HEK293 (cell line): ENCODE measurements around the gene TMEM98.

ENCODE experiments used
- CTCF ChIA-PET: fragments of 350-600 bp; formaldehyde crosslinking; extraction: SDS; loops from one replicate; lab custom pipeline; 2021; ENCODE audit warnings: antibody characterized with exemption; lab: Yijun Ruan, JAX
- POLR2A ChIA-PET: fragments of 300-600 bp; formaldehyde crosslinking; extraction: SDS; loops from one replicate; lab custom pipeline; 2020; ENCODE audit warnings: antibody characterized with exemption, inconsistent platforms; lab: Yijun Ruan, JAX
- H3K27ac ChIP-seq: fragments of 200-500 bp; sonication (Bioruptor generic); 2 replicates; pipeline ENCODE4 v1.5.1; 2014; ENCODE audit warnings: low read depth, low read length, control low read depth, inconsistent platforms; ENCODE audit errors: extremely low read depth
- H3K36me3 ChIP-seq, 2 experiments: fragments of 200-500 bp in 1 of 2; sonication (Bioruptor generic) in 1 of 2; 1 replicate in 1 of 2; 2 replicates in 1 of 2; pipeline ENCODE4 v1.5.1; 2014 to 2017; ENCODE audit warnings: inconsistent platforms in 2 of 2, low read length in 2 of 2; ENCODE audit not compliant: control insufficient read depth in 2 of 2, insufficient read depth in 1 of 2
- H3K4me1 ChIP-seq: fragments of 200-500 bp; sonication (Bioruptor generic); 2 replicates; pipeline ENCODE4 v1.5.1; 2014; ENCODE audit warnings: mild to moderate bottlenecking, low read length, inconsistent platforms; ENCODE audit not compliant: control insufficient read depth, insufficient read depth
- H3K4me3 ChIP-seq: 2 replicates; pipeline ENCODE4 v1.5.1; 2011; ENCODE audit warnings: low read depth, mild to moderate bottlenecking, control low read depth, low read length, moderate library complexity
- H3K9me3 ChIP-seq: fragments of 200-500 bp; sonication (Bioruptor generic); 2 replicates; pipeline ENCODE4 v1.5.1; 2014; ENCODE audit warnings: low read depth, low read length, inconsistent platforms; ENCODE audit not compliant: control insufficient read depth, insufficient read depth
- GFI1B ChIP-seq: fragments of 450-650 bp; formaldehyde crosslinking; IDR thresholded peaks from 2 replicates; pipeline ENCODE4 v1.5.1; 2016; ENCODE audit warnings: missing biosample characterization, missing genetic modification characterization
- INSM2 ChIP-seq: fragments of 450-650 bp; formaldehyde crosslinking; IDR thresholded peaks from 2 replicates; pipeline ENCODE4 v1.5.1; 2016; ENCODE audit warnings: missing biosample characterization, missing genetic modification characterization
- KLF7 ChIP-seq: fragments of 450-650 bp; formaldehyde crosslinking; IDR thresholded peaks from 2 replicates; pipeline ENCODE4 v1.5.1; 2016; ENCODE audit warnings: missing biosample characterization, missing genetic modification characterization, borderline replicate concordance
- MEIS1 ChIP-seq: sonication (generic); formaldehyde crosslinking; IDR thresholded peaks from 2 replicates; pipeline ENCODE4 v1.8.1; 2022; ENCODE audit warnings: missing genetic modification reagents, mild to moderate bottlenecking, borderline replicate concordance
- PRDM1 ChIP-seq: fragments of 450-650 bp; formaldehyde crosslinking; IDR thresholded peaks from 2 replicates; pipeline ENCODE4; 2016; ENCODE audit warnings: missing biosample characterization, missing genetic modification characterization
- RBAK ChIP-seq: fragments of 450-650 bp; formaldehyde crosslinking; IDR thresholded peaks from 2 replicates; pipeline ENCODE4 v1.5.1; 2016; ENCODE audit warnings: missing biosample characterization, missing genetic modification characterization
- REST ChIP-seq: fragments of 450-650 bp; formaldehyde crosslinking; IDR thresholded peaks from 2 replicates; pipeline ENCODE4 v1.5.1; 2016; ENCODE audit warnings: missing biosample characterization, missing genetic modification characterization
- ZBTB17 ChIP-seq: fragments of 450-650 bp; formaldehyde crosslinking; IDR thresholded peaks from 2 replicates; pipeline ENCODE4 v1.5.1; 2016; ENCODE audit warnings: missing biosample characterization, missing genetic modification characterization
- ZBTB44 ChIP-seq: fragments of 450-650 bp; IDR thresholded peaks from 2 replicates; pipeline ENCODE4 v1.5.1; 2018; ENCODE audit warnings: missing biosample characterization, mild to moderate bottlenecking, missing genetic modification characterization
- ZNF140 ChIP-seq: fragments of 450-650 bp; formaldehyde crosslinking; IDR thresholded peaks from 2 replicates; pipeline ENCODE4 v1.5.1; 2016; ENCODE audit warnings: missing biosample characterization, missing genetic modification characterization
- ZNF211 ChIP-seq: fragments of 450-650 bp; formaldehyde crosslinking; IDR thresholded peaks from 2 replicates; pipeline ENCODE4 v1.5.1; 2016; ENCODE audit warnings: low read depth, missing biosample characterization, missing genetic modification characterization
- ZNF23 ChIP-seq: fragments of 450-650 bp; formaldehyde crosslinking; IDR thresholded peaks from 2 replicates; pipeline ENCODE4 v1.5.1; 2016; ENCODE audit warnings: missing biosample characterization, missing genetic modification characterization, borderline replicate concordance
- ZNF324 ChIP-seq: fragments of 450-650 bp; formaldehyde crosslinking; IDR thresholded peaks from 2 replicates; pipeline ENCODE4 v1.5.1; 2016; ENCODE audit warnings: missing biosample characterization, missing genetic modification characterization
- ZNF37A ChIP-seq: fragments of 450-650 bp; IDR thresholded peaks from 2 replicates; pipeline ENCODE4 v1.5.1; 2018; ENCODE audit warnings: missing biosample characterization, missing genetic modification characterization
- ZNF423 ChIP-seq: fragments of 450-650 bp; formaldehyde crosslinking; IDR thresholded peaks from 2 replicates; pipeline ENCODE4 v1.5.1; 2016; ENCODE audit warnings: missing biosample characterization, missing genetic modification characterization
- ZNF488 ChIP-seq: fragments of 450-650 bp; formaldehyde crosslinking; IDR thresholded peaks from 2 replicates; pipeline ENCODE4 v1.5.1; 2016; ENCODE audit warnings: missing biosample characterization, missing genetic modification characterization
- ZNF518A ChIP-seq: fragments of 450-650 bp; formaldehyde crosslinking; conservative IDR thresholded peaks from 2 replicates; pipeline ENCODE4 v1.5.1; 2016; ENCODE audit warnings: low read depth, missing biosample characterization, missing genetic modification characterization
- ZNF580 ChIP-seq: fragments of 450-650 bp; formaldehyde crosslinking; IDR thresholded peaks from 2 replicates; pipeline ENCODE4 v1.5.1; 2016; ENCODE audit warnings: missing biosample characterization, missing genetic modification characterization
- ZNF596 ChIP-seq: fragments of 450-650 bp; IDR thresholded peaks from 2 replicates; pipeline ENCODE4 v1.5.0; 2018; ENCODE audit warnings: missing biosample characterization, mild to moderate bottlenecking, missing genetic modification characterization, moderate library complexity
- ZNF624 ChIP-seq: fragments of 450-650 bp; formaldehyde crosslinking; IDR thresholded peaks from 2 replicates; pipeline ENCODE4 v1.5.1; 2017; ENCODE audit warnings: missing biosample characterization, missing genetic modification characterization
- ZNF704 ChIP-seq: fragments of 450-650 bp; formaldehyde crosslinking; IDR thresholded peaks from 2 replicates; pipeline ENCODE4 v1.5.1; 2016; ENCODE audit warnings: missing biosample characterization, missing genetic modification characterization
- ZNF785 ChIP-seq: fragments of 450-650 bp; formaldehyde crosslinking; IDR thresholded peaks from 2 replicates; pipeline ENCODE4 v1.5.1; 2016; ENCODE audit warnings: missing biosample characterization, missing genetic modification characterization

Gene TMEM98

GRCh38 chr17:32909787-32910369 is 18.1 kb upstream of the TMEM98 start (continued):
- 0 out of 2 replicates have a peak, but pooled peaks have one; percentile 26 for TF ChIP-seq ZNF518A (tag by site-specific recombination)
- TF ChIP-seq PRDM1 = no peak
- no peak for TF ChIP-seq MEIS1 (CRISPR knock-in tag)
- no peak for TF ChIP-seq KLF7 (tag by site-specific recombination)
- no peak for TF ChIP-seq ZNF785 (tag by site-specific recombination)
- TF ChIP-seq ZNF704 (tag by site-specific recombination) = no peak
- TF ChIP-seq ZNF23 (tag by site-specific recombination) = no peak
- no peak for TF ChIP-seq ZNF596 (tag by site-specific recombination)

GRCh38 chr17:32910769-32911168 is 17.2 kb upstream of the TMEM98 start:
- H3K27ac ChIP-seq = no peak overlapping the region
- no peak overlapping the region for H3K4me3 ChIP-seq
- POLR2A ChIA-PET = interaction anchor here (1.0 kb wide), 1 partner anchor 38 kb away, joined by 5 read pairs; no protein-coding TSS in a partner anchor
- H3K4me1 ChIP-seq = no peaks in the 10 kb centered on the region
- no peaks in the 10 kb centered on the region for H3K36me3 ChIP-seq
- CTCF ChIA-PET = interaction anchor here (0.6 to 7.6 kb wide), 13 partner anchors 9 to 427 kb away, joined by 3 to 105 read pairs (median 6); partner anchors contain the start of genes MYO1D and TMEM98
- H3K9me3 ChIP-seq = no peaks in the 10 kb centered on the region
- TF ChIP-seq INSM2 (tag by site-specific recombination) = no peak
- no peak for TF ChIP-seq PRDM1
- TF ChIP-seq ZNF211 (tag by site-specific recombination) = no peak
- TF ChIP-seq ZNF423 (tag by site-specific recombination) = no peak
- no peak for TF ChIP-seq GFI1B (tag by site-specific recombination)
- no peak for TF ChIP-seq ZNF488 (tag by site-specific recombination)
- TF ChIP-seq ZBTB44 (tag by site-specific recombination) = no peak
- TF ChIP-seq ZNF624 (tag by site-specific recombination) = no peak
- no peak for TF ChIP-seq REST (tag by site-specific recombination)
- TF ChIP-seq ZBTB17 = no peak
- TF ChIP-seq ZNF140 (tag by site-specific recombination) = no peak
- TF ChIP-seq RBAK (tag by site-specific recombination) = no peak
- no peak for TF ChIP-seq ZNF37A
- TF ChIP-seq ZNF324 = no peak
- TF ChIP-seq ZNF580 (tag by site-specific recombination) = no peak
